Daoy (cell line): ENCODE measurements around the gene C4B. TPM values are rescaled to one million over a fixed set of nuclear protein-coding genes. Genes with fewer than 3 reads are reported as not detected.
A peak's percentile ranks its signal among the peaks of the same experiment; 100 is the strongest.
"Not testable (repeated sequence)": the region's sequence is repeated elsewhere in the genome, so short reads cannot be mapped to it uniquely, and the experiment has no call there.

Experiments
- DNase-seq: peaks from one replicate; pipeline ENCODE4 v3.0.0-alpha.2; 2015; ENCODE audit warnings: low read depth
- total RNA-seq: library from RNA; depleted of rRNA; stranded (reverse); fragments of >200 nt; shearing (Covaris generic); gene quantifications from 2 replicates; pipeline ENCODE4 v1.2.3, GENCODE V29; 2014; rRNA removed

Gene C4B
- 0.30 and 3.7 TPM in 2 replicates for total RNA-seq

- not testable (repeated sequence) for DNase-seq
Observed at GRCh38 chr6:32014547-32014946, at the start of gene C4B. Gene C4B, plus strand, starts transcription at chr6:32014795. Its CDS starts 51 bp downstream, at chr6:32014846.

DNA sequence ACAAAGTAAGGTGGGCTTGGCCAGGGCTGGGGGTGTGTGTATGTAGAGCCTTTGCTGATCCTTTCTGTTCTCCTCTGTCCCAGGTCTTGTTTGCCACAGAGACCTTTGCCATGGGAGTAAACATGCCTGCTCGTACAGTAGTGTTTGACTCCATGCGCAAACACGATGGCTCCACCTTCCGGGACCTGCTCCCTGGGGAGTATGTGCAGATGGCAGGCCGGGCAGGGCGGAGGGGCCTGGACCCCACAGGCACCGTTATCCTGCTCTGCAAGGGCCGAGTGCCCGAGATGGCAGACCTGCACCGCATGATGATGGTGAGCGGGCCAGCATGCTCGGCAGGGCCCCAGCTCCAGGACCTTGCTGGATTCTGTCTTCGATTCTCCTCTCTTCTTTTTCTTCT lies 48.9 kb upstream of the C4B start:
- no peak for DNase-seq

DNA sequence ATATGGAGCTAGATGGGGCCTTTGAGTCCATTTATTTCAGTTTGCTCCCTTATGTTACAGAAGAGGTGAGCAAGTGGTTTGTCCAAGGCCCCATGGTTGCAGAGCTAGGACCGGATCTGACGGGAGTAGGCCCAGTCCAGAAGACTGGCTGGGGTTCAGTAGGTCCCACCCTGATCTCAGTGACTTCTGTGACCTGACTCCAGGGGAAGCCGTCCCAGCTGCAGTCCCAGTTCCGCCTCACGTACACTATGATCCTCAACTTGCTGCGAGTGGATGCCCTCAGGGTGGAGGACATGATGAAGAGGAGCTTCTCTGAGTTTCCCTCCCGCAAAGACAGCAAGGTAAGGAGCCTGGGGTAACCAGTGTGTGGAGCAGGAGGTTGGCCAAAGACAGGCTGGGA lies 48.1 kb upstream of the C4B start:
- DNase-seq, result no peak

GRCh38 chr6:31966997-31967925 lies 47.3 kb upstream of the C4B start:
- DNase-seq, result no peak

DNA sequence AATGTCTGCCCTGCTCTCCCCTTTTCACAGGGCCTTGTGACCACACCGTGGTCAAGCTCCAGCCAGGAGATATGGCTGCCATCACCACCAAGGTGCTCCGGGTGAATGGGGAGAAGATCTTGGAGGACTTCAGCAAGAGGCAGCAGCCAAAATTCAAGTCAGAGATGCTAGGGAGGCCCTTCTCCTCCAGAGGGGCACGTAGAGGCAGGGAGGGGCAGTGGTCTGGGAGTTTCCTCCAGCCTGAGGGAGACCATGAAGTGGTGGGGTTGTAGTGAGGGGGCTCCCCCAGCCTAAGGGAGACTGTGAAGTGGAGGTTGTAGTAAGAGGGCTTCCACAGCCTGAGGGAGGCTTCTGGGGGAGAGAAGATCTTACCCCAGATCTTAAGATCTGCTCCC lies 46.7 kb upstream of the C4B start:
- DNase-seq, result no peak

DNA sequence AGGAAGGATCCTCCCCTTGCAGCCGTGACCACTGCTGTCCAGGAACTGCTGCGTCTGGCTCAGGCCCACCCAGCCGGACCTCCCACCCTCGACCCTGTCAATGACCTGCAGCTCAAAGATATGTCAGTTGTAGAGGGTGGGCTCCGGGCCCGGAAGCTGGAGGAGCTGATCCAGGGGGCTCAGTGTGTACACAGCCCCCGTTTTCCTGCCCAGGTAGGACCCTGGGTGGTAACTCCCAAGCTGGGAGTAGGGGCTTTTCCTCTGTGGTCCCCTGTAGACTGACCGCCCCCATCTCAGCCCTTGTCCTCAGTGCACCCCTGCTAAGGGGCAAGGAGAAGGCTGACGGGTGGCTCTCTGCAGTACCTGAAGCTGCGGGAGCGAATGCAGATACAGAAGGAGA lies 46.3 kb upstream of the C4B start:
- no peak for DNase-seq

- no peak for DNase-seq
Observed at GRCh38 chr6:31968791-31969711, 45.5 kb upstream of the C4B start.

- DNase-seq, result peak; percentile 33
Observed at GRCh38 chr6:31969712-31970603, 44.6 kb upstream of the C4B start.

DNA sequence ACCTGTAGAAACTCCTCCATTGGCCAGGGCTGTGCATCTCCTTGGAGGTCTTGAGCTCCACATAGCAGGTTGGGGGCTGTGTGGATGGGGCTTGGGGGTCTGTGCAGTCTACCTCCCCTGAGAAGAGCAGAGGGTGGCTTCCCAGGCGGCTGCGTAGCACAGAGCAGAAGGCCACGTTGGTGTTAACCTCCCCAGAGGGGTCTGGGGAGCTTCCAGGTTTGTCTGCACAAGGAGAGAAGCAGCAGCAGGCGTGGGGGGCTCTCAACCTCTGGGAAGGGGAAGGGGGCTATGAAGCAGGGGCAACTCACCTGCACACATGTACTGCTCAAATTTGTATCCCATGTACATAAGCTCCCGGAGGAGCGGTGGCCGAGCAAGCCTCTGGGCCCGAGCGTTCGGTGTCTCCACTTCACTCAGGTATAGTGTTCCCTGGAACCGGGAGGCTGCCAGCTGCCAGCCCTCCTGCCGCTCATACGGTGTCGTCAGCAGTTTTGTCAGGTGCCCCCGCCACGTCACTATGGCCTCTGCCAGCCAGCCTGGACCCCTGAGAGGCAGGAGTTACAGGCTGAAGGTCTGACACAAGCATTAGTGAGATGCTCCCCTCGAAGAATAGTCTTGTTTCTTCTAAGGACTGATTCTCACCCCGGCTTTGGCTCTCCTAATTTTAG lies 43.9 kb upstream of the C4B start:
- peak; percentile 51 for DNase-seq

- DNase-seq, result no peak
Observed at GRCh38 chr6:31971279-31971992, 43.2 kb upstream of the C4B start.

GRCh38 chr6:31971993-31972708 lies 42.4 kb upstream of the C4B start, which contains the start of gene DXO:
Gene DXO, minus strand, starts transcription at chr6:31972138. Its CDS starts 463 bp downstream, at chr6:31971675.
- peak; percentile 100 for DNase-seq

GRCh38 chr6:31972709-31973350 lies 41.8 kb upstream of the C4B start:
- DNase-seq, result peak; percentile 36

- DNase-seq, result not testable (repeated sequence)
Observed at GRCh38 chr6:31976065-31976464, 38.5 kb upstream of the C4B start.

DNA sequence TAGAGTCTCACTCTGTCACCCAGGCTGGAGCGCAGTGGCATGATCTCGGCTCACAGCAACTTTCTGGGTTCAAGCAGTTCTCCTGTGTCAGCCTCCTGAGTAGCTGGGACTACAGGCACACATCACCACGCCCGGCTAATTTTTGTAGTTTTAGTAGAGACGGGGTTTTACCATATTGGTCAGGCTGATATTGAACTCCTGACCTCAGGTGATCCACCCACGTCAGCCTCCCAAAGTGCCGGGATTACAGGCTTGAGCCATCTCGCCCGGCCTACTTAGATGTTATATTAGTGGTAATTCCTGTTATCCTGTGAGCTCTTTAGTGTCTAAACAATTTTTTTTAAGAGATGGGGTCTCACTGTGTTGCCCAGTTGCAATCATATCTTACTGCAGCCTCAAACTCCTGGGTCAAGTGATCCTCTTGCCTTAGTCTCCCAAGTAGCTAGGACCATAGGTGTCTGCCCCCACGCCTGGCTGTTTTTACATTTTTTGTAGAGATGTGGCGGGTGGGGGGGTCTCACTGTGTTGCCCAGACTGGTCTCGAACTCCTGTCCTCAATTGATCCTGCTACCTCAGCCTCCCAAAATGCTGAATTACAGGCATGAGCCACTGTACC lies 36.7 kb upstream of the C4B start:
- DNase-seq, result no peak

- no peak for DNase-seq
Observed at GRCh38 chr6:31978831-31979230, 35.8 kb upstream of the C4B start.

DNA sequence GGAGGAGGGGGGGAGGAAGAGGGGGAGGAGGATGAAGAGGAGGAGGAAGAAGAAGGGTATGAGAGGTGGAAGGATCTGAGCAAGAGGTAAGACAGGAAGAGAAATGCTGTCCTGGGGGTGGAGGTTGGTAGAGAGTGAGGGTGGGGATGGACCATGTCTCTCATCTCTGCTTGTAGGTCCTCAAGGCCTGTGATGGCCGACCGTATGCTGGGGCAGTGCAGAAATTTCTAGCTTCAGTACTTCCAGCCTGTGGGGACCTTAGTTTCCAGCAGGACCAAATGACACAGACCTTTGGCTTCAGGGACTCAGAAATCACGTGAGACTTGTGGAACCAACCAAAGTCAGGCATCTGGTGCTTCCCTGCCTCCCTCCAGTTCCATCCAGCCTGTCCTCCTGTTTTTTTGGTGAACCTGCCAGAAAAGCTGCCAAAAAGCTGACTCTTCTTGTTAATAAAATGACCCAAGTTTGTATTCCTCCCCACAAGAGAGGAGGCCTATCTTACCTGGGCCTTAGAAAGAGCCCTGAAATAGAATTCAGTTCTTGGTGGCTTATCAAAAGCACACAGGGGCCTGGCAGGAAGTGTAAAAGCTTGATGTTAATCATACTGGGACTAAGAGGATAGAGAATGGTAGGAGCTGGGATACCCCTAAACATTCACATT lies 35.2 kb upstream of the C4B start:
- no peak for DNase-seq

GRCh38 chr6:31980195-31980876 lies 34.3 kb upstream of the C4B start:
- not testable (repeated sequence) for DNase-seq
